Lung (tissue), 12 donors: ENCODE data around the gene MARF1. TPM values are rescaled to one million over a fixed set of nuclear protein-coding genes. Genes with fewer than 3 reads are reported as not detected.

Experiments
- ATAC-seq: fragments of 200-7000 bp; cut with Tn5 transposase; one replicate; pipeline ENCODE4 v1.9.1; 2020; ENCODE audit warnings: moderate number of reproducible peaks; ENCODE audit not compliant: insufficient read depth, low FRiP score
- DNase-seq, 3 donors: peaks; one replicate each; pipeline ENCODE4 v3.0.0-alpha.2; 2013 to 2017
- H3K27ac ChIP-seq, 2 donors: one replicate each; pipeline ENCODE4 v1.5.1; 2013; ENCODE audit warnings: mild to moderate bottlenecking in 2 of 2, moderate library complexity in 2 of 2, control low read depth in 1 of 2, inconsistent platforms in 1 of 2, low read depth in 1 of 2, low read length in 1 of 2
- H3K27me3 ChIP-seq, 3 donors: one replicate each; pipeline ENCODE4 v1.5.1; 2013; ENCODE audit warnings: low read length in 2 of 3; ENCODE audit not compliant: control insufficient read depth in 3 of 3, insufficient read depth in 3 of 3
- H3K36me3 ChIP-seq, 4 donors: one replicate each; pipeline ENCODE4 v1.5.1; 2013; ENCODE audit warnings: low read length in 4 of 4, mild to moderate bottlenecking in 1 of 4, moderate library complexity in 1 of 4; ENCODE audit not compliant: control insufficient read depth in 4 of 4, insufficient read depth in 4 of 4
- H3K4me1 ChIP-seq, 5 donors: one replicate each; pipeline ENCODE4 v1.5.1; 2013; ENCODE audit warnings: low read length in 5 of 5, mild to moderate bottlenecking in 2 of 5, moderate library complexity in 1 of 5; ENCODE audit not compliant: control insufficient read depth in 5 of 5, insufficient read depth in 5 of 5
- H3K4me3 ChIP-seq: one replicate; pipeline ENCODE4 v1.5.1; 2013; ENCODE audit warnings: mild to moderate bottlenecking, control low read depth, moderate library complexity
- H3K9ac ChIP-seq, 2 donors: one replicate each; pipeline ENCODE4 v1.5.1; 2013; ENCODE audit warnings: low read length in 2 of 2, control low read depth in 1 of 2; ENCODE audit not compliant: insufficient read depth in 1 of 2
- H3K9me3 ChIP-seq, 4 donors: one replicate each; pipeline ENCODE4 v1.5.1; 2013; ENCODE audit warnings: low read length in 3 of 4, mild to moderate bottlenecking in 1 of 4, moderate library complexity in 1 of 4; ENCODE audit not compliant: control insufficient read depth in 4 of 4, insufficient read depth in 3 of 4
- CTCF ChIP-seq: IDR thresholded peaks from 2 replicates; pipeline ENCODE4 v1.5.1; 2012; ENCODE audit warnings: mild to moderate bottlenecking; ENCODE audit errors: control extremely low read depth, extremely low read depth
- WGBS, 2 donors: extraction: QIAGEN DNeasy Blood & Tissue Kit; methylation state at CpG; one replicate each; pipeline ENCODE4 v1.1.7; 2013; 5-methylcytosine and 5-hydroxymethylcytosine counted together
- polyA plus RNA-seq, 2 donors: library from polyadenylated mRNA; stranded (reverse); fragments of 200-250 nt; gene quantifications; one replicate each; pipeline ENCODE4 v1.2.1, GENCODE V29; 2013
- total RNA-seq, 2 donors: library from RNA; depleted of rRNA in 1 of 2; stranded (reverse); fragments of >200 nt in 1 of 2; gene quantifications; one replicate each; pipeline ENCODE4 v1.2.1, GENCODE V29; 2014 to 2021
- donor health status: control.
- donor health status: control.
- donor health status: Bipolar disorder and iron deficiency.
- donor health status: healthy.
- donor health status: DM: yes; HTN: yes; CAD: no.

Gene MARF1
- total and polyA plus RNA-seq, 4 donors: 18.0 to 72.1 (median 41.9) TPM

GRCh38 chr16:15557258-15557657, 85.7 kb downstream of the MARF1 start:
- Histone ChIP-seq H3K4me1 (no peaks in the 10 kb centered on the region), H3K9me3 (no peaks in the 10 kb centered on the region), H3K4me3 (no peak overlapping the region), H3K27ac (no peak overlapping the region), H3K36me3 (no peaks in the 10 kb centered on the region), H3K9ac (no peak overlapping the region), H3K27me3 (no peaks in the 10 kb centered on the region)
- DNase-seq (no peak), ATAC-seq (no peak)
- no peak for TF ChIP-seq CTCF
- WGBS, 2 donors: 80 to 88% methylated on average over 6 of the region's 6 CpGs

- 95 to 99% methylated on average over 5 of the region's 5 CpGs for WGBS, 2 donors
- H3K9ac ChIP-seq: no peak overlapping the region
- no peak overlapping the region for H3K4me3 ChIP-seq
- no peak overlapping the region for H3K27ac ChIP-seq
- H3K9me3 ChIP-seq: no peaks in the 10 kb centered on the region
- H3K4me1 ChIP-seq: peaks cover 0 to 3% (median 0%) of the 10 kb centered on the region in 5 donors
- TF ChIP-seq CTCF: no peak
- DNase-seq (no peak), ATAC-seq (no peak)
- H3K27me3 ChIP-seq: no peaks in the 10 kb centered on the region
- no peaks in the 10 kb centered on the region for H3K36me3 ChIP-seq
Measured at GRCh38 chr16:15556130-15556529, 86.8 kb downstream of the MARF1 start.

GRCh38 chr16:15553313-15554088, 89.5 kb downstream of the MARF1 start:
- WGBS, 2 donors: 87 to 91% methylated on average over 10 of the region's 10 CpGs
- TF ChIP-seq CTCF: no peak

More at GRCh38 chr16:15553313-15554088, 89.5 kb downstream of the MARF1 start:
- DNase-seq (no peak), ATAC-seq (no peak)
- H3K36me3 ChIP-seq: no peaks in the 10 kb centered on the region
- no peak overlapping the region for H3K27ac ChIP-seq
- H3K9me3 ChIP-seq: no peaks in the 10 kb centered on the region
- H3K4me1 ChIP-seq: peaks cover 0 to 3% (median 0%) of the 10 kb centered on the region in 5 donors
- H3K4me3 ChIP-seq: no peak overlapping the region
- no peaks in the 10 kb centered on the region for H3K27me3 ChIP-seq
- no peak overlapping the region for H3K9ac ChIP-seq
